ENCODE results near the gene MICAL3. TPM values are rescaled to one million over a fixed set of nuclear protein-coding genes. Genes with fewer than 3 reads are reported as not detected.

MICAL3 gene
- total and polyA plus RNA-seq, 9 of the 15 experiments (the other 6 are each of a cell fraction or from before 2014, with no cell fraction given) = 0.53 to 32.1 (median 12.3) TPM

DNA sequence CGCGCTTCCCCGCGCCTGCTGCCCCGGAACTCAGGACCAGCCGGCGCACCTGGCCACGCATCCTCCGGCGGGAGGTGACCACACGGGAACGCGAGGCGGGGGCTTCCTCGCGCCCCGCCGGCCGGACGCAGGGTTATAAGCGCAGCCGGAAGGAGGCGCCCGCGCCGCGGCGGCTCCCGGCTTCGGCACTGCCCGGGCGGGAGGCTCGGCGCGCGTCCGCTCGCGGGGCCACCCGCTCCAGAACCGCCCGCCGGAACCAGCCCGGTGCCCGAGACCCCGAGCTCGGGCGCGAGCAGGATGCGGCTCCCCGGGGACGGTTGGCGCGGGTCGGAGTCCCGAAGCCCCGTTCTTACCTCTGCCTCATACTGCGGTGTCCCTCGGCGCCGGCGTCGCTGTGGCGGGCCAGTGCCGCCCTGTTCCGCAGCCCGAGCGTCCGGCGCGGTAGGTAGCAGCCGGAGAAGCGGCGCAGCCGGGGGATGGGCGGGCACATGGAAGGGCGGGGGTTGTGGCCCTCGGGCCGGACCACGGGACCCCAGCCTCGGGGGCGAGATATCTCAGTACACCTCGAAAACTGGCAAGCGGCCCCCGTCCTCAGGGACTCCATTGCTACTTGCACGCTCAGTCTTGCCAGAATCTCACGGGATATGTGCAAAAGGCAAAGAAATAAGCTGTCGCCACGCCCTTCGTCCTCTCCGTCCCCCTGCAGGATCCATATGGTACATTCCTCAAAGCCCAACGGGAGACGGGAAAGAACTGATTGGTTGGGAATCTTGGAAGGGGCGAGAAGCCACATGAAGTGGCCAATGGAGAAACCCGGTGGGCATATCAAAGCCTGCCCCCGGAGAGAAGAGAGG is 23.1 kb downstream of the MICAL3 start (continued):
- TF ChIP-seq, protein P1, sequence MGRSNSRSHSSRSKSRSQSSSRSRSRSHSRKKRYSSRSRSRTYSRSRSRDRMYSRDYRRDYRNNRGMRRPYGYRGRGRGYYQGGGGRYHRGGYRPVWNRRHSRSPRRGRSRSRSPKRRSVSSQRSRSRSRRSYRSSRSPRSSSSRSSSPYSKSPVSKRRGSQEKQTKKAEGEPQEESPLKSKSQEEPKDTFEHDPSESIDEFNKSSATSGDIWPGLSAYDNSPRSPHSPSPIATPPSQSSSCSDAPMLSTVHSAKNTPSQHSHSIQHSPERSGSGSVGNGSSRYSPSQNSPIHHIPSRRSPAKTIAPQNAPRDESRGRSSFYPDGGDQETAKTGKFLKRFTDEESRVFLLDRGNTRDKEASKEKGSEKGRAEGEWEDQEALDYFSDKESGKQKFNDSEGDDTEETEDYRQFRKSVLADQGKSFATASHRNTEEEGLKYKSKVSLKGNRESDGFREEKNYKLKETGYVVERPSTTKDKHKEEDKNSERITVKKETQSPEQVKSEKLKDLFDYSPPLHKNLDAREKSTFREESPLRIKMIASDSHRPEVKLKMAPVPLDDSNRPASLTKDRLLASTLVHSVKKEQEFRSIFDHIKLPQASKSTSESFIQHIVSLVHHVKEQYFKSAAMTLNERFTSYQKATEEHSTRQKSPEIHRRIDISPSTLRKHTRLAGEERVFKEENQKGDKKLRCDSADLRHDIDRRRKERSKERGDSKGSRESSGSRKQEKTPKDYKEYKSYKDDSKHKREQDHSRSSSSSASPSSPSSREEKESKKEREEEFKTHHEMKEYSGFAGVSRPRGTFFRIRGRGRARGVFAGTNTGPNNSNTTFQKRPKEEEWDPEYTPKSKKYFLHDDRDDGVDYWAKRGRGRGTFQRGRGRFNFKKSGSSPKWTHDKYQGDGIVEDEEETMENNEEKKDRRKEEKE (IDR thresholded peaks at IDR 0.05; ENCODE audit: borderline replicate concordance in 1 of 2, control insufficient read depth in 1 of 2, low read depth in 2 of 2, low read length in 1 of 2) = peak in 1 of 2 experiments; percentile 96; a peak in 2 of 4 replicates
- TF ChIP-seq KLF16 (IDR thresholded peaks at IDR 0.05) (0 out of 2 replicates have a peak, but pooled peaks have one; percentile 3), MTA2 (IDR thresholded peaks at IDR 0.05; ENCODE audit: low read depth) (no peak), CTBP1 (IDR thresholded peaks at IDR 0.05; ENCODE audit: borderline replicate concordance) (peak; percentile 100), CAMTA2 (CRISPR knock-in tag; conservative IDR thresholded peaks at IDR 0.05) (no peak), MAZ (CRISPR knock-in tag; conservative IDR thresholded peaks at IDR 0.05 in 1 of 2, IDR thresholded peaks at IDR 0.05 in 1 of 2) (peak; percentile 89 to 92), HSF4 (CRISPR knock-in tag; IDR thresholded peaks at IDR 0.05; ENCODE audit: borderline replicate concordance) (no peak), ATF1 (CRISPR knock-in tag; IDR thresholded peaks at IDR 0.05) (no peak), ATF1 (tag; IDR thresholded peaks at IDR 0.05) (peak; percentile 81), SAP30 (IDR thresholded peaks at IDR 0.05; ENCODE audit: borderline replicate concordance, insufficient read depth, low read depth, low read length, poor library complexity, severe bottlenecking) (peak; percentile 88), ZNF707 (CRISPR knock-in tag; conservative IDR thresholded peaks at IDR 0.05) (no peak), SOX6 (IDR thresholded peaks at IDR 0.05) (peak; percentile 11), TCF7L2 (IDR thresholded peaks at IDR 0.05; ENCODE audit: low read depth, low read length) (peak; percentile 94)
- TF ChIP-seq, protein P2, sequence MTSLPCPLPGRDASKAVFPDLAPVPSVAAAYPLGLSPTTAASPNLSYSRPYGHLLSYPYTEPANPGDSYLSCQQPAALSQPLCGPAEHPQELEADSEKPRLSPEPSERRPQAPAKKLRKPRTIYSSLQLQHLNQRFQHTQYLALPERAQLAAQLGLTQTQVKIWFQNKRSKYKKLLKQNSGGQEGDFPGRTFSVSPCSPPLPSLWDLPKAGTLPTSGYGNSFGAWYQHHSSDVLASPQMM (CRISPR knock-in tag; IDR thresholded peaks at IDR 0.05) = no peak
- TF ChIP-seq, protein P3, sequence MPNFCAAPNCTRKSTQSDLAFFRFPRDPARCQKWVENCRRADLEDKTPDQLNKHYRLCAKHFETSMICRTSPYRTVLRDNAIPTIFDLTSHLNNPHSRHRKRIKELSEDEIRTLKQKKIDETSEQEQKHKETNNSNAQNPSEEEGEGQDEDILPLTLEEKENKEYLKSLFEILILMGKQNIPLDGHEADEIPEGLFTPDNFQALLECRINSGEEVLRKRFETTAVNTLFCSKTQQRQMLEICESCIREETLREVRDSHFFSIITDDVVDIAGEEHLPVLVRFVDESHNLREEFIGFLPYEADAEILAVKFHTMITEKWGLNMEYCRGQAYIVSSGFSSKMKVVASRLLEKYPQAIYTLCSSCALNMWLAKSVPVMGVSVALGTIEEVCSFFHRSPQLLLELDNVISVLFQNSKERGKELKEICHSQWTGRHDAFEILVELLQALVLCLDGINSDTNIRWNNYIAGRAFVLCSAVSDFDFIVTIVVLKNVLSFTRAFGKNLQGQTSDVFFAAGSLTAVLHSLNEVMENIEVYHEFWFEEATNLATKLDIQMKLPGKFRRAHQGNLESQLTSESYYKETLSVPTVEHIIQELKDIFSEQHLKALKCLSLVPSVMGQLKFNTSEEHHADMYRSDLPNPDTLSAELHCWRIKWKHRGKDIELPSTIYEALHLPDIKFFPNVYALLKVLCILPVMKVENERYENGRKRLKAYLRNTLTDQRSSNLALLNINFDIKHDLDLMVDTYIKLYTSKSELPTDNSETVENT (CRISPR knock-in tag; IDR thresholded peaks at IDR 0.05) = peak; percentile 63; the same call in 1 of the 2 replicates

Data from K562 (cell line).